SH-SY5Y (cell line): ENCODE data around the gene CELF5.

Source experiments
- GATA2 ChIP-seq: IDR thresholded peaks from 2 replicates; pipeline ENCODE4 v1.6.1; 2011; ENCODE audit warnings: mild to moderate bottlenecking, low read depth, low read length
- GATA3 ChIP-seq: IDR thresholded peaks from 2 replicates; pipeline ENCODE4 v1.6.1; 2011; ENCODE audit warnings: low read depth, mild to moderate bottlenecking, low read length, moderate library complexity

DNA sequence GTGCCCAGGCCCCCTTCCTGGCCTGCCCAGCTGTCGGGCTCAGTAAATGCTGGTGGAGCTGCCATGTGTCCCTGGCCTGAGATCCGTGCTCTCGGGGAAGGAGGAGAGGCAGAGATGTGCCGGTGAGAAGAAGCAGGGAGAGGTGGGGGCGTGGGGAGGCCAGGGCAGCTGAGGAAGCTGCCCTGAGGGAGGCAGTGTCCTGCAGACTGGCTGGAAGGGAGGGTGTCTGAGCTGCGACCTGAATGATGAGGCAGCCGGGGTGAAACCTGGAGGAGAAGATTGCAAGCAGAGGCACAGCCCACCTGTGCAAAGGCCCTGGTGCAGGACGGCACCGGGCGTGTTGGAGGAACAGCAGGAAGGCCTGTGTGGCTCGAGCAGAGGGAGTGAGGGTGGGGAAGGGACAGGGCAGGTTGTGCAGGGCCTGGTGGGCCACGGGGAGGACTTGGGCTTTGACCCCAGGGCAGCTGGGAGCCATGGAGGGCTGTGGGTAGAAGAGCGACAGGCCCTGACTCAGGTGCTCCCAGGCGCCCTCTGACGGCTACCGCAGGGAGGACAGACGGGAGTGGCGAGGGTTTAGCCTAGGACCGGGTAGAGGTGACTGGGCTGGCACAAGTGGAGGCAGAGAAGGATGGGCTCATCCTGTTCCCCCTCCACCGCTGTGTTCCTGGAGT, 14.0 kb upstream of the CELF5 start:
- no peak for TF ChIP-seq GATA2
- TF ChIP-seq GATA3: no peak
